ENCODE results near the gene PEAK1. TPM values are rescaled to one million over a fixed set of nuclear protein-coding genes. Genes with fewer than 3 reads are reported as not detected.

Gene PEAK1
- total and polyA plus RNA-seq, 3 experiments from 2014 or later: 2.2 to 26.3 (median 25.1) TPM

- no peak overlapping the region for H3K4me3 ChIP-seq (ENCODE audit: low read length)
Observed at GRCh38 chr15:77067691-77068367, 352.1 kb downstream of the PEAK1 start.

DNA sequence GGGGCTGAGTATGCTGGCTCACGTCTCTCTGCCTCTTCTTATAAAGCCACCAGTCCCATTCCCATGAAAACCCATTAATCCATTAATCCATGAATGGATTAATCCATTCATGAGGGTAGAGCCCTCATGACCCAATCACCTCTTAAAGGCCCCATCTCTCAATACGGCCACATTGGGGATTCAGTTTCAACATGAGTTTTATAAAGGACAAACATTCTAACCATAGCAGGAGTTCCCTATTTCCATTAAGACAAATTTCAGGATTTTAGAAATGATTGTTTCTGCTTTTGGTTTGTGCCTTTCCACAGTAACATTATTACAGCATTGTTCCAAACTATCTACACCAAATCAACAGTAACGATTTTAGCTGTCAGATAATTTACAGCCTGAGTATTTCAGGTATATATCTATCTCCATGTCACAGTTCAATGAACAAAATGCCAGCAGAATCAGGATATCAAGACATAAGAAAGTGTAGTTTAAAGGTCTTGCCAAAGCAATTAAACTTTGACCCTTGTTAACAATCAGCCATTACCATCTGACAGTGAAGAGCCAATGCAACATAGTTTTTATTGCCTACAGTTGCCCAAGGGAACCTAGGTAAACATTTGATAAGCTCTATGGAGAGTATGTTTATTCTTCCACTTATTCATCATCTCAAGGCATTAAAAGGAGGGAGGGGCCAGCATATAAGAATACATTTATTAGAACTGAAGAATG, 352.8 kb downstream of the PEAK1 start:
- no peaks in the 10 kb centered on the region for H3K9me3 ChIP-seq (ENCODE audit: low read length)
- no peak overlapping the region for H3K4me3 ChIP-seq (ENCODE audit: low read length)
- CTCF ChIA-PET: interaction anchor here (1.0 kb wide), 1 partner anchor 15 kb away, joined by 3 read pairs; no protein-coding TSS in a partner anchor
- peaks cover 0 to 5% (median 0%) of the 10 kb centered on the region in 3 donors for H3K36me3 Mint-ChIP-seq
- peak overlapping the region in 1 of 7 donors; percentile 36 for H3K4me3 Mint-ChIP-seq
- H3K4me1 ChIP-seq (ENCODE audit: insufficient read depth, low read length): peaks cover 14% of the 10 kb centered on the region
- no peak overlapping the region for H3K27ac ChIP-seq (ENCODE audit: low read depth, low read length)
- POLR2A ChIA-PET: no interaction called here
- no peak for DNase-seq
- H3K36me3 ChIP-seq (ENCODE audit: insufficient read depth, low read length): no peaks in the 10 kb centered on the region
- H3K27ac Mint-ChIP-seq: no peak overlapping the region
- H3K27me3 Mint-ChIP-seq: peaks cover 0 to 6% of the 10 kb centered on the region in 2 donors
- H3K27me3 ChIP-seq (ENCODE audit: insufficient read depth, low read length, poor library complexity, severe bottlenecking): no peaks in the 10 kb centered on the region
- H3K9me3 Mint-ChIP-seq: peaks cover 0 to 2% (median 0%) of the 10 kb centered on the region in 5 donors
- peaks cover 22 to 39% (median 38%) of the 10 kb centered on the region in 3 donors for H3K4me1 Mint-ChIP-seq

More at GRCh38 chr15:77067691-77068367, 352.1 kb downstream of the PEAK1 start:
- Mint-ChIP-seq H3K36me3 (peaks cover 0 to 5% (median 0%) of the 10 kb centered on the region in 3 donors), H3K4me1 (peaks cover 22 to 37% (median 36%) of the 10 kb centered on the region in 3 donors), H3K4me3 (peak overlapping the region in 1 of 7 donors; percentile 36), H3K27me3 (peaks cover 0 to 5% of the 10 kb centered on the region in 2 donors), H3K27ac (no peak overlapping the region), H3K9me3 (peaks cover 0 to 2% (median 0%) of the 10 kb centered on the region in 5 donors)
- H3K27me3 ChIP-seq (ENCODE audit: insufficient read depth, low read length, poor library complexity, severe bottlenecking): no peaks in the 10 kb centered on the region
- CTCF ChIA-PET: interaction anchor here (1.1 kb wide), 1 partner anchor 22 kb away, joined by 3 read pairs; no protein-coding TSS in a partner anchor
- H3K4me1 ChIP-seq (ENCODE audit: insufficient read depth, low read length): peaks cover 14% of the 10 kb centered on the region
- H3K27ac ChIP-seq (ENCODE audit: low read depth, low read length): no peak overlapping the region
- H3K9me3 ChIP-seq (ENCODE audit: low read length): no peaks in the 10 kb centered on the region
- no peaks in the 10 kb centered on the region for H3K36me3 ChIP-seq (ENCODE audit: insufficient read depth, low read length)
- no peak for DNase-seq
- POLR2A ChIA-PET: no interaction called here

- Mint-ChIP-seq H3K27ac (no peak overlapping the region), H3K36me3 (peaks cover 0 to 2% (median 0%) of the 10 kb centered on the region in 3 donors), H3K27me3 (peaks cover 0 to 6% of the 10 kb centered on the region in 2 donors), H3K9me3 (peaks cover 0 to 2% (median 0%) of the 10 kb centered on the region in 5 donors), H3K4me3 (no peak overlapping the region), H3K4me1 (peaks cover 17 to 43% (median 37%) of the 10 kb centered on the region in 3 donors)
- H3K4me1 ChIP-seq (ENCODE audit: insufficient read depth, low read length): peaks cover 3% of the 10 kb centered on the region
- H3K4me3 ChIP-seq (ENCODE audit: low read length): no peak overlapping the region
- H3K36me3 ChIP-seq (ENCODE audit: insufficient read depth, low read length): no peaks in the 10 kb centered on the region
- ChIA-PET POLR2A (no interaction called here), CTCF (no interaction called here)
- peak overlapping the region; percentile 20 for H3K27ac ChIP-seq (ENCODE audit: low read depth, low read length)
- H3K9me3 ChIP-seq (ENCODE audit: low read length): no peaks in the 10 kb centered on the region
- H3K27me3 ChIP-seq (ENCODE audit: insufficient read depth, low read length, poor library complexity, severe bottlenecking): no peaks in the 10 kb centered on the region
- DNase-seq: no peak
Observed at GRCh38 chr15:77064539-77065308, 355.2 kb downstream of the PEAK1 start.

GRCh38 chr15:77064063-77064462, 355.8 kb downstream of the PEAK1 start:
- Mint-ChIP-seq H3K36me3 (no peaks in the 10 kb centered on the region), H3K27ac (no peak overlapping the region), H3K4me1 (peaks cover 17 to 42% (median 38%) of the 10 kb centered on the region in 3 donors), H3K27me3 (peaks cover 0 to 3% of the 10 kb centered on the region in 2 donors), H3K4me3 (no peak overlapping the region), H3K9me3 (no peaks in the 10 kb centered on the region)
- Histone ChIP-seq H3K27me3 (ENCODE audit: insufficient read depth, low read length, poor library complexity, severe bottlenecking) (no peaks in the 10 kb centered on the region), H3K4me1 (ENCODE audit: insufficient read depth, low read length) (no peaks in the 10 kb centered on the region), H3K9me3 (ENCODE audit: low read length) (no peaks in the 10 kb centered on the region), H3K4me3 (ENCODE audit: low read length) (no peak overlapping the region), H3K27ac (ENCODE audit: low read depth, low read length) (peak overlapping the region; percentile 20), H3K36me3 (ENCODE audit: insufficient read depth, low read length) (no peaks in the 10 kb centered on the region)
- DNase-seq: no peak
- CTCF ChIA-PET: no interaction called here
- POLR2A ChIA-PET: no interaction called here

- peaks cover 16 to 41% (median 38%) of the 10 kb centered on the region in 3 donors for H3K4me1 Mint-ChIP-seq
- no peak overlapping the region for H3K4me3 Mint-ChIP-seq
- Histone ChIP-seq H3K36me3 (ENCODE audit: insufficient read depth, low read length) (no peaks in the 10 kb centered on the region), H3K4me1 (ENCODE audit: insufficient read depth, low read length) (no peaks in the 10 kb centered on the region), H3K4me3 (ENCODE audit: low read length) (no peak overlapping the region), H3K27ac (ENCODE audit: low read depth, low read length) (no peak overlapping the region), H3K27me3 (ENCODE audit: insufficient read depth, low read length, poor library complexity, severe bottlenecking) (no peaks in the 10 kb centered on the region), H3K9me3 (ENCODE audit: low read length) (no peaks in the 10 kb centered on the region)
- no peak for DNase-seq
- H3K27me3 Mint-ChIP-seq: peaks cover 0 to 3% of the 10 kb centered on the region in 2 donors
- no peaks in the 10 kb centered on the region for H3K36me3 Mint-ChIP-seq
- POLR2A ChIA-PET: no interaction called here
- H3K27ac Mint-ChIP-seq: no peak overlapping the region
- no peaks in the 10 kb centered on the region for H3K9me3 Mint-ChIP-seq
- CTCF ChIA-PET: interaction anchor here (0.8 kb wide), 1 partner anchor 132 kb away, joined by 3 read pairs; no protein-coding TSS in a partner anchor
Observed at GRCh38 chr15:77063249-77063648, 356.7 kb downstream of the PEAK1 start.

DNA sequence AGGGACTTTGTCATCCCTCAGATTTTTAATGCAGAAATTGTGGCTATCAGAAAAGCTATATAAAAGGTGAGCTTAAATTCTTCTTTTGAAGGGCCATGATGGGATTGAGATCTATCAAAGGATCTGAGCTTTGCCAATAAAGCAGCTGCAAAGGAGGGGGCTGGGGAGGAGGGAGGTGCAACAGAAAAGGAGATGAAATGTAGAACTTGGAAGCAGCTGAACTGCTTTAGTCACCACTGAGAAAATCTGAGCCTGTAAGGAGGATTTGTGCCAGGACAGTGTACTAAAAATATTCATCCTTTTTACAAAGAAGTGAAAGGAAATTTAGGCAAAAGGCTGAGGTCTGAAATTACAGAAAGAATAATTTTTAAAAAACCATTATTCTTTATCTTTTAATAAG, 359.4 kb downstream of the PEAK1 start:
- Mint-ChIP-seq H3K9me3 (no peaks in the 10 kb centered on the region), H3K27me3 (peaks cover 0 to 1% of the 10 kb centered on the region in 2 donors), H3K4me1 (peaks cover 19 to 36% (median 35%) of the 10 kb centered on the region in 3 donors), H3K4me3 (no peak overlapping the region), H3K36me3 (peaks cover 0 to 2% (median 1%) of the 10 kb centered on the region in 3 donors), H3K27ac (no peak overlapping the region)
- H3K27ac ChIP-seq (ENCODE audit: low read depth, low read length): no peak overlapping the region
- H3K36me3 ChIP-seq (ENCODE audit: insufficient read depth, low read length): no peaks in the 10 kb centered on the region
- H3K27me3 ChIP-seq (ENCODE audit: insufficient read depth, low read length, poor library complexity, severe bottlenecking): no peaks in the 10 kb centered on the region
- POLR2A ChIA-PET: interaction anchor here (0.8 to 1.2 kb wide), 2 partner anchors 10 to 47 kb away, joined by 4 to 5 read pairs; partner anchors contain the start of gene TSPAN3
- H3K4me1 ChIP-seq (ENCODE audit: insufficient read depth, low read length): no peaks in the 10 kb centered on the region
- H3K4me3 ChIP-seq (ENCODE audit: low read length): no peak overlapping the region
- H3K9me3 ChIP-seq (ENCODE audit: low read length): no peaks in the 10 kb centered on the region
- DNase-seq: no peak
- CTCF ChIA-PET: interaction anchor here (1.0 to 1.9 kb wide), 6 partner anchors 10 to 483 kb away, joined by 3 to 4 read pairs (median 3); partner anchors contain the start of gene TSPAN3

GRCh38 chr15:77059786-77060361, 360.0 kb downstream of the PEAK1 start:
- Mint-ChIP-seq H3K4me3 (peak overlapping the region in 1 of 7 donors; percentile 16), H3K27ac (peak overlapping the region in 2 of 8 donors; percentile 10 to 31), H3K27me3 (peaks cover 0 to 1% of the 10 kb centered on the region in 2 donors), H3K4me1 (peaks cover 19 to 36% (median 35%) of the 10 kb centered on the region in 3 donors), H3K9me3 (no peaks in the 10 kb centered on the region), H3K36me3 (peaks cover 0 to 2% (median 1%) of the 10 kb centered on the region in 3 donors)
- ChIA-PET POLR2A (interaction anchor here (1.2 kb wide), 1 partner anchor 46 kb away, joined by 4 read pairs; no protein-coding TSS in a partner anchor), CTCF (interaction anchor here (1.0 to 1.9 kb wide), 5 partner anchors 10 to 483 kb away, joined by 3 to 4 read pairs (median 3); no protein-coding TSS in a partner anchor)
- no peak for DNase-seq
- no peak overlapping the region for H3K4me3 ChIP-seq (ENCODE audit: low read length)
- no peaks in the 10 kb centered on the region for H3K27me3 ChIP-seq (ENCODE audit: insufficient read depth, low read length, poor library complexity, severe bottlenecking)
- no peaks in the 10 kb centered on the region for H3K4me1 ChIP-seq (ENCODE audit: insufficient read depth, low read length)
- no peak overlapping the region for H3K27ac ChIP-seq (ENCODE audit: low read depth, low read length)
- H3K9me3 ChIP-seq (ENCODE audit: low read length): no peaks in the 10 kb centered on the region
- H3K36me3 ChIP-seq (ENCODE audit: insufficient read depth, low read length): no peaks in the 10 kb centered on the region
